Suppressor macrophage treated with lipopolysaccharide for 1 hour (primary cell): Measurements from ENCODE around the gene ANO10.

ENCODE experiments used
- DNase-seq, 3 donors: peaks; one replicate each; pipeline ENCODE4 v3.0.0-alpha.2; 2020 to 2022

The ANO10 gene

DNA sequence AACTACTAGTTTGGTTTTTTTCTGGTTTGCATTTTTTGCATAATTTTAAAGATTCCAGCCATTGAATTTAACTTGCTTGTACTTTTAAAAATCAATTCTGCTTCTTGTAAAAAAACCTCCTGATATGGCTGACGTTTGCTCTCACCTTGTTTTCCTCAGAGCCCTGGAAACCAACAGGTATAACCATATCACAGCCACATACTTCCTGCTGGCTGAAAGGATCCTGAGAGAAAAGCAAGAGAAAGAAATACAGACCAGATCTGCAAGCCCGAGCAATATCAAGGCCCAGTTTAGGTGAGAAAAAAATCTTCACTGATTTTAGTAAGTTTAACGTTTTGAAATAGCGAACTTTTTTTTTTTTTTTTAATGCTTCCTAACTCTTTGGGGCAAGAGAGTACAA, 278.6 kb downstream of the ANO10 start:
- no peak for DNase-seq

DNA sequence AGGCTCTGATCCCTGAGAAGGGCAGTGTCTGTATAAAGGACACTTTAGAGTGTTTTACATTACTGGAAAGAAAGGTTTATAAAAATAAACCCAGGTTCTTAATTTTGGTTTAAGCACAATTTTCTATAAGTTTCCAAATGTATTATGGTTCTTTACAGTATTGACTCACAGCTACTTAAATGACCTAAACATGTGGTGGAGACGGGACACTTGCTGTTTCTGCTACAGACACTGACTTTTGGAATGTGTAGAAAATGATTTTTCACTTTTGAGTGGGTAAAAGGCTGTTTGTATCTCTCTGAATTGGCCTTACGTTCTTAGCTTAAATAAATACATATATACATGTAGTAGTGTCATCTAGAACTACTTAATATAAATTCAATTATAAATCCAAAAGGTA, 280.0 kb downstream of the ANO10 start:
- DNase-seq = no peak

DNA sequence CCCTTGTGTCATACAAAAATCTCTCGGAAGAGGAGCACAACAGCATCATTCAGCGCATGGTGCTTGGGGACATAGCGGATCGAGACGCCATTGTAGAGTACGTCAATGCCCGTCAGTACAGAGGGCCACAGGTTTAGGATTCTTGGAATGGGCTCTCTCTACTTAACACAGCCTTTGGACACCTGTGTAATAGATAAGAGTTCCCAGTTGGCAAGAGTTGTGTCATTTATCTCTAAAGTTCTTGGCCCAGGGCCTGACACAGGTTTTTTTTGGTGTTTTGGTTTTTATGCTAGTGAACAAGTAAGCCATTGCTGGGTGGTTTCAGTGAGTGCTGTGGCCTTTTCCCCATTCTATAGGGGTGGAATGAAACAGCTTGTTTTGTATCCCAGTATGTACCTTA, 281.4 kb downstream of the ANO10 start:
- no peak for DNase-seq

DNA sequence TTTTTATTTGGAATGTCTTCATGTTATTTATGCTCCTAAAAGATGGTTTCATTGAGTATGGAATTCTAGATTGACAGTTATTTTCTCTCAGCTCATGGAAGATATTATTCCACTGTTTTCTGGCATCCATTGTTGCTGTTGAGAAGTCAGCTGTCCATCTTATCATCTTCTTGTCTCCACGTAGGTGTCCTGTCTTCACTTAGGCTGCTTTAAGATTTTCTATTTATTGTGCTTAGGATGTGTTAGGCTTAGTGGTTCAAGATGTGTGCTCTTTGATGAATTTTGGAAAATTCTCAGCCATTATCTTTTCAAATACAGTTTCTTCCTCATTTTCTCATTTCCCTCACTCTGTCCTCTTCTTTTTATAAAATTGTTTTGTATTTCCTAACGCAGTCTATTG, 283.5 kb downstream of the ANO10 start:
- DNase-seq = peak in 1 of 3 donors; percentile 12

DNA sequence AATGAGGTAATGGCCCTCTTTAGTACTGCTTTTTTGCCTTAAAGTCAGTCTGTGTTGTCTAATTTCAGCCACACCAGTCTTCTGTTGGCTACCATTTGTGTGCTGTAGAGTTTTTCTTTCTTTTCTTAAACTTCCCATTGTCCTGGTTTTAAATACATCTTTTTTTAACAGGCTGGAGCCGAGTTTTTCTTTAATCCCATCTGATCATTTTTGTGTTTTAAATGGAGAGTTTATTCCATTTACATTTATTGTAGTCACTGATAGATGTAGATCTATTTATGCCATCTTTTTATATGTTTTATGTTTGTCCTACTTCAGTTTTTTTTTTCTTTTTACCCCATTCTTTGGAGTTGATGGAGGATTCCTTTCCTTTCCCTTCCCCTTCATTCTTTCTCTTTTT, 286.0 kb downstream of the ANO10 start:
- DNase-seq = no peak

DNA sequence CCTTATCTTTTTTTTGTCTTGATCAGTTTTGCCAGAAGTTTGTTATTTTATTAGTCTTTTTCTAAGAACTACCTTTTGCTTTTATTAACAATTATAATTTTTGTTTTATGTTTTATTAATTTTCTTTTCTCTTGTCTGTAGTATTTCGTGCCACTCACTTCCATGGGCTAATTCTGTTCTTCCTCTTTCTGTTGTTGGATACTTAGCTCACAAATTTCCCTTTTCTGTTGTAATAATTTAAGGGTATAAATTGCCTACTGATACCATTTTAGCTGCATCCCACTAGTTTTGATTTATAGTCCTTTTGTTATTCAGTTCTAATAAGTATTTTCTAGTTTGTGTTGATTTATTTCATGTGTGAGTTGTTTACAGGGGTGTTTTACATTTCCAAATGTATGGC, 286.8 kb downstream of the ANO10 start:
- DNase-seq = peak; percentile 11 to 69 (median 59)

DNA sequence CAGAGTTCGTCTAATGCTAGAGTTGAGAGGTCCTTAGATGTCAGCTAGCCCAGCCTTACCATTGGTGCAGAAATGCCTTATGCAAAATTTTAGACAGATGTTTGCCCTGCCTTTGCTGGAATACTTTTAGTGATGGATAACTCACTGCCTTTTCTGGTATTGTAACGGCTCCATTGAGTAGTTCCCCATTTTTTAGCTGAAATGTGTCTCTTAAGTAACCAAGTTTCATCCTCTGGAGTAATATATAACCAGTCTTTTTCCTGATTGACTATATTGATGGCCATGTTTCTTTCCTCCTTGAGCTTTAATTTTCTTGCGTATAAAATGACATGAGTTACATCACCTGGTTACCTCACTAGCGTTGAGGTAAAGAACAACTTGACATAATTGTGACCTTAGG, 290.4 kb downstream of the ANO10 start:
- peak in 1 of 3 donors; percentile 32 for DNase-seq

DNA sequence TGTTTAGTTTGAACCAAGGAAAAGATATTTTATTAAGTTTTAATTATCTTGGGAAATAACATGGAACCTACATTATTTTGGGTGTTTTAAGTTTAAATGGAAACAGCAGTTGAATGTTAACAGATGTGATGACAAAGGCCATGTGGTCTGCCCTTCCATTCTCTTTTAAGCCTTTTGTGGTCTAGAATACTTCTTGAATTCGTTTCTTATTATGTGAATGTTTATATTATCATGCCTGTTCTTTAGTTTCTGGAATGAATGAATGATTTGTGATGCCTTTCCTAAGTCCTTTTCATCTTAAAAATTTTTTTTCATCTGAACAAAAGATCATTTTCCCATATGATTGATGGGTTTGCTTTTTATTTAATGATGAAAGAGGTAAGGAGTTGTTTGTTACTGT, 290.8 kb downstream of the ANO10 start:
- DNase-seq = no peak

DNA sequence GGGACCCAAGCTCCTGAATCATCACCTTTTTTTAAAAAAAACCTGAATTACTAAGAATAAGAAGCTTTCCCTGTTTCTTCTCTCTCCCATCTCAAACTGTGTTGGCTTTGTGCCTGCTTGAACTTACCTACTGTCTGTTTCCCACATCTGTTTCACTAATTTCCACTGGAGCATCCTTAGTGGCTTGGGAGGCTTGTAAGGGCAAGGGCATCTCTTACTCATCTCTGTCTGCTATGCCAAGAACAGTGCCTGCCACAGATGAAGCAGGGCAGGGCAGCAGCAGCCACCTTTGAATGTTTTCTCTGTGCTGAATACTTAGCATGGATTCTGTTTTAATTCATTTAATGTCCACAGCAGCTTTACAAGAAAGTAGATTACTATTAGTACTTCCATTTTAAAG, 293.2 kb downstream of the ANO10 start:
- DNase-seq = no peak

DNA sequence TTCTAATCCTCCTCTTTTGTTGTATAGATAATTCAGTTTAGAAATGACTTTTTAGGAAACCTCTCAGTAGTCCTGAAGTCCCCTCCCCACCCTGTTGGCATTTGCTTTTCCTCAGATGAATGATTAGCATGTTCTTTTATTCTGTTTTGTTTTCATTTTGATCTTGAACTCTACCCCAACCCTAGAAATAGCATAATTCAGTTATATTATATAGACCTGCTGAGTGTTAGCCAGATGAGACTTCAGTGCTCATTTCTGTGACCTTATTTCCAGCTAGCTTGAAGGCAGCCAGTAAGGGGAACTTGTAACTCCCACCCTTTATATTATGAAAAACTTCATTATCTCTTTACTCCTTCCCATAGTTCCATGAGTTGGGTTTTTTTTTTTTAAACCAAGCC, 294.2 kb downstream of the ANO10 start:
- peak; percentile 25 to 55 (median 47) for DNase-seq

DNA sequence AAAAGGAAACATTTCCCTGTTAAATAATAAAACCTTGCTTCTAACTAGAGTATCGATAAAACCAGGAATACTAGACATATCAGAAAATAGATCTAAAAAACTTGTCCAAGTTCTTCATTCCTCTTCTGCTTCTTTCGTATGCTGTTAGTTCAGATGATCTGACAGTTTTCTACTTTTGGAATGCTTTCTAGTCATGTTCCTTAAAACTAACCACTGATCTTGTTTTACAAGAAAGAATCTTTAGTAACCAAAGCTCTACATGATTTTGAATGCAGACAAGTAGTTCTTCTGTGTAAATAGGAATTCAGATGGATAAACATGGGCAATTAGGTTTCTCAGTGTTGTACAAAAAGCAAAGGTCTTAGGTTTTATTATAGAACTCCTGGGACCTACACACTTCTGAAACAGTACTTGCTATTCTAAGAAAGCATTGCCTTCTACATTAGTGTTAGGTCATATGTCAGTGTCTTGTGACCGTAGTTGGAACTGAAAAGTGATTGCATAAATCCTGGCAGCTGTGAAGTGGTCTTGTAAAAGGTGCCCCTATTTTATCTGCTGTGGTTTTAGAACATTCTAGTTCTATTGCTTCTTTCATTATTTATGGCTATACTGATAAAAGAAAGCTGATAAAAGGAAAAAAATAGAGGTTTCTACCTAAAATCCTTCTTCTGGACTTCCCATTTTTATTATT, 294.8 kb downstream of the ANO10 start:
- DNase-seq = peak; percentile 42 to 67 (median 62)

DNA sequence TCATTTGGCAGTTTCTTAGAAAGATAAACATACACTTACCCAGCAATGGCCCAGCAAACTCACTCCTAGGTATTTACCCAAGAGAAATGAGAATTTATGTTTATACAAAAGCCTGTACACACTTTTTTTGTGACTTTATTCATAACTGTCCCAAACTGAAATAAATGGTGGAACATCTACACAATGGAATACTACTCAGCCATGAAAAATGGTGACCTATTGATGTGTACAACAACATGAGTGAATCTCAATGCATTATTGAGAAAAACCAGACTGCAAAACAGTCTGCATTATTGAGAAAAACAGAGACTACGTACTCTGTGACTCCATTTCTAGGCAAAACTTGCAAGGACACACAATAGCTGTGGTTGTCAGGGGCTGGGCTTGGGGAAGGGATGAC, 298.3 kb downstream of the ANO10 start:
- DNase-seq = no peak

DNA sequence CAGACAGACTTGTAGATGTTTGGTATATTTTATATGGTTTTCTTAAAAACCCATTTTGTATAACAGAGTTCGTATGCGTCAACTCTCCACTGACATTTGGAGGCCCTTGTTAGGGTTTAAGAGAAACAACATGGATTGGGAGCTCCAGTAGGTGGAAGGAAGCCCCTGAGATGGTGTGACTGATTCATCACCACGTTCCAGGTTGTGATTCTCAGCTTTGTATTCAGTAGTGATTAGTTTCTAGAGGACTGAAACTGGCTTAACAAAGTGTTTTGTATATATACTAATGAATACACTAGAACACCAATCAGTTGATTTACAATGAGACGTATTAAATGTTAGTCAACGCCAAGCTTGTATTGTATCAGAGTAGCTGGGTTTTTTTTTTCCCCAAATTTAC, 301.5 kb downstream of the ANO10 start:
- no peak for DNase-seq

DNA sequence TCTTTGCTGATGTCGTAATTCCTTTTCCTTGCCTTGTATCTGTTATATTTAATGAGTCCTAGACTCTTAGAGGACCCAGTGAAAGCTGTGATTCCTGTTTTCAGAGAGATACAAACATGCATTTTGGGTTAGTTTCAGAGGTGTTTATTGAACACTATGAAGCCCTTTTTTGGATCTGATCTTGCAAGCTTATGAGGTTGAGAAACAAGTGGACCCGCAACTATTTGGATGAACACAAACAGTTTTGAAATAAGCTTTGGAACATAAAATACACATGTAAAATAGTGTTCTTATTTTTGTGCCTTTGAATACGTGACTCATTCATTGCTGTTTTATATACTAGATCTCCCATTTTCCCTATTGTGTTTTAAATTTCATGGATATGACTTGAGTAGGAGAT, 302.0 kb downstream of the ANO10 start:
- DNase-seq = no peak

DNA sequence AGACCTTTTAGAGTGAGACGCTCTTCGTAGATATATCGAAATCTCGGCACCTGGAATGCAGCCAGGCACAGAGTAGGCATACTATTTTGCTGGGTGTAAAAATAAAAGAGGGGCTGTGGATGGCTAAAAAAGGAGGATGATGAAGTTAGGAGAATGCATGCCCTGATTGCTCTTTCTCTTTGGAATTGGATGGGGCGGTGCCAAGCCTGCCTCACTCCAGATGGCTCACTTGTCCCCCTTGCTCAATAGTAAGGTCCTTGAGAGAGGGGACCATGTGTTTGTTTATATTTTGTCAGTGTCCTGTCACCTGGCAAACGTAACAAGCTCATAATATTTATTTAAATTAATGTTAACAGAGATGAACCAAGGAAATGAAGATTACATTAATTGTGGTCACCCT, 302.4 kb downstream of the ANO10 start:
- DNase-seq = no peak

DNA sequence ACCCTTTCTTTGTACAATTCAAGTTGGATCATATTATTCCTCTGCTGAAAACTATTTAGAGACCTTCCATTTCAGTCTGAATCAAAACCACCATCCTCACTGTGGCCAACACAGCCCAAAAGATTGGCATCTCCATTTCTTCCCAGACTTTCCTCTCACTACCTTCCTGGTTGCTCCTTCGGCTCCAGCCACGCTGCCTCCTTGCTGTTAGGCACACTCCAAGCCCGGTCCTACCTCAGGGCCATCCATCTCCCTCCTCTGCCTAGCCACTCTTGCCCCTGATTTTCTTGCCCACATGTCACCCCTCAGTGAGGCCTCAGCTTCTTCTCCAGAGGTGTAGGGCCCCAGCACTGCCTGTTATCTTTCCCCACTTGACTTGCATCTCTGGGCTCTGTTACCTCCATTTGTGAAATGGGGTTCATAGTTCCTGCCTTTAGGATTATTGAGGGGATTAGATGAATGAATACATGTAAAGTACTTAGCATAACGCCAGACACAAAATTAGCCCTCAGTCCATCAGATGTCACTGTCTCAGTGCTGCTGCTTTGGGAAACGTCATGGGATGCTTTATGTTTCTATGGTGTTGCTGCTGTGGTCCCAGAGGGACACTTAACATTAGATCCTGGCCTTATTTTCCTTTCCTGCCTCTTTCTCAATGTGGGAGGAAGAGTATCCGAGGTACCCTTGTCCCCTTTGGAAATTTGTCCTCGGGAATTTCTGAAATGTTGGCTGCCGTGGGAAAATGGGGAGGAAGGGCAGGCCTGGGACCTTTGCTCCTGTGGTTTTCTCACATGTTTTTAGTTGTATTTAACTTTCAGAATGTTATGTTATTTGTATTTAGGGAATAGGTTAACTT, 304.1 kb downstream of the ANO10 start:
- no peak for DNase-seq

DNA sequence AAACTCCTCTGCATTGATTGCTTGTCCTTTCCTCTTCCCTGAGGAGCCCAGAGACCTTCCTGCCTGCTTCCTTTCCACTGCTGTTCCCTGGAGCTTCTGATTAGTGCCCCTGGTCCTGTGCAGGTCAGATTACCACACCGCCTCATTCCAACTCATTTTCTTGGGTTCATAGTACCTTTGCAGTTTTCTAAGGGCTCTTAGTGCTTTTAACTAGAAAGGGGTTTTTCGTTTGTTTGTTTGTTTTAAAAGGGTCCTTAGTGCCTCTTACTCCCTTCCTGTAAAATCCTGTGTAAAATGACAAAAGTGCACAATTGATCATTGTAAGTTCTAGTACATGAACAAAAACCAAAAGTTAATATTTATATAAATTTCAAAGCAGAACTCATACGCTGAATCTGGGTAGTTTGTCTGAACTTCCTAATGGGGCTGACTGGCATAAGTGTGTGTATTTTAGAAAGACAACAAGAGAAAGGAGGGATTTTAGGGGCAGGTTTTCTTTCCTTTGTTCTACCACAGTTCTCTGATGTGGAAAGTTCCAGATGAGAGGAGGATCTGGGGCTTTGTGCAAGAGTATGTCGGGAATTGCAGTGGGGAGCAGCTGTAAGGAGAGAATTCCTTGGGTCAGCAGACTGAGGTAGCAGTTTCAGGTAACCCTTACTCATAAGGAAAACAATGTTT, 304.9 kb downstream of the ANO10 start:
- DNase-seq = no peak
